Suppressor macrophage treated with lipopolysaccharide for 4 hours (primary cell): ENCODE data around the gene ALOX5.
A peak's percentile ranks its signal among the peaks of the same experiment; 100 is the strongest.
"Not testable (repeated sequence)": the region's sequence is repeated elsewhere in the genome, so short reads cannot be mapped to it uniquely, and the experiment has no call there.

Experiments
- DNase-seq: peaks from one replicate; pipeline ENCODE4 v3.0.0-alpha.2; 2020

The ALOX5 gene

GRCh38 chr10:45375101-45375500, 1.1 kb downstream of the ALOX5 start:
- no peak for DNase-seq

GRCh38 chr10:45375716-45376231, 1.8 kb downstream of the ALOX5 start:
- DNase-seq: no peak

- peak; percentile 74 for DNase-seq
Measured at GRCh38 chr10:45376371-45376801, 2.4 kb downstream of the ALOX5 start.

GRCh38 chr10:45377321-45377720, 3.3 kb downstream of the ALOX5 start:
- DNase-seq: no peak

GRCh38 chr10:45377858-45378257, 3.8 kb downstream of the ALOX5 start:
- no peak for DNase-seq

GRCh38 chr10:45378914-45379726, 5.1 kb downstream of the ALOX5 start:
- peak; percentile 74 for DNase-seq

GRCh38 chr10:45379891-45380540, 6.0 kb downstream of the ALOX5 start:
- DNase-seq: peak; percentile 96

- DNase-seq: peak; percentile 92
Measured at GRCh38 chr10:45380903-45381620, 7.0 kb downstream of the ALOX5 start.

- no peak for DNase-seq
Measured at GRCh38 chr10:45382591-45382990, 8.6 kb downstream of the ALOX5 start.

- no peak for DNase-seq
Measured at GRCh38 chr10:45383682-45384330, 9.8 kb downstream of the ALOX5 start.

GRCh38 chr10:45386657-45387056, 12.6 kb downstream of the ALOX5 start:
- no peak for DNase-seq

GRCh38 chr10:45387096-45387893, 13.3 kb downstream of the ALOX5 start:
- no peak for DNase-seq

GRCh38 chr10:45389671-45390070, 15.7 kb downstream of the ALOX5 start:
- not testable (repeated sequence) for DNase-seq

- DNase-seq: not testable (repeated sequence)
Measured at GRCh38 chr10:45391636-45392035, 17.6 kb downstream of the ALOX5 start.

GRCh38 chr10:45395554-45395953, 21.5 kb downstream of the ALOX5 start:
- peak; percentile 58 for DNase-seq

GRCh38 chr10:45398595-45398994, 24.6 kb downstream of the ALOX5 start:
- no peak for DNase-seq

- DNase-seq: peak; percentile 40
Measured at GRCh38 chr10:45399113-45399512, 25.1 kb downstream of the ALOX5 start.

- no peak for DNase-seq
Measured at GRCh38 chr10:45403151-45403550, 29.1 kb downstream of the ALOX5 start.

- DNase-seq: peak; percentile 93
Measured at GRCh38 chr10:45404087-45404769, 30.2 kb downstream of the ALOX5 start.

- DNase-seq: no peak
Measured at GRCh38 chr10:45404770-45405120, 30.7 kb downstream of the ALOX5 start.

GRCh38 chr10:45407542-45407941, 33.5 kb downstream of the ALOX5 start:
- DNase-seq: no peak
